SJSA1 (cell line): ENCODE results near the gene ADAM12. TPM values are rescaled to one million over a fixed set of nuclear protein-coding genes. Genes with fewer than 3 reads are reported as not detected.
"Not testable (repeated sequence)": the region's sequence is repeated elsewhere in the genome, so short reads cannot be mapped to it uniquely, and the experiment has no call there.

Source experiments
- DNase-seq, 2 experiments: peaks; one replicate each; pipeline ENCODE4 v3.0.0-alpha.2; 2015 to 2020; ENCODE audit warnings: low spot score in 2 of 2, low read depth in 1 of 2
- H3K27ac ChIP-seq: fragments of 250-450 bp; sonication (Bioruptor Pico); 2 replicates; pipeline ENCODE4 v1.5.1; 2020; ENCODE audit warnings: mild to moderate bottlenecking, moderate library complexity
- H3K27me3 ChIP-seq: fragments of 250-450 bp; sonication (Bioruptor Pico); replicated peaks from 2 replicates; pipeline ENCODE4 v1.5.1; 2020; ENCODE audit warnings: mild to moderate bottlenecking, moderate library complexity
- H3K36me3 ChIP-seq: fragments of 250-450 bp; sonication (Bioruptor Pico); 2 replicates; pipeline ENCODE4 v1.5.1; 2020; ENCODE audit warnings: mild to moderate bottlenecking
- H3K4me1 ChIP-seq: fragments of 250-450 bp; sonication (Bioruptor Pico); replicated peaks from 2 replicates; pipeline ENCODE4 v1.6.1; 2021; ENCODE audit warnings: mild to moderate bottlenecking
- H3K4me3 ChIP-seq: fragments of 250-450 bp; sonication (Bioruptor Pico); 2 replicates; pipeline ENCODE4 v1.5.1; 2020; ENCODE audit warnings: mild to moderate bottlenecking
- H3K9me3 ChIP-seq: fragments of 250-450 bp; sonication (Bioruptor Pico); replicated peaks from 2 replicates; pipeline ENCODE4 v1.5.1; 2020; ENCODE audit warnings: mild to moderate bottlenecking
- total RNA-seq: library from RNA; depleted of rRNA; stranded (reverse); fragments of >200 nt; shearing (Covaris generic); gene quantifications from 2 replicates; pipeline ENCODE4 v1.2.3, GENCODE V29; 2014

The ADAM12 gene
- total RNA-seq, 1 experiment from 2014 or later, result 3.6 TPM

DNA sequence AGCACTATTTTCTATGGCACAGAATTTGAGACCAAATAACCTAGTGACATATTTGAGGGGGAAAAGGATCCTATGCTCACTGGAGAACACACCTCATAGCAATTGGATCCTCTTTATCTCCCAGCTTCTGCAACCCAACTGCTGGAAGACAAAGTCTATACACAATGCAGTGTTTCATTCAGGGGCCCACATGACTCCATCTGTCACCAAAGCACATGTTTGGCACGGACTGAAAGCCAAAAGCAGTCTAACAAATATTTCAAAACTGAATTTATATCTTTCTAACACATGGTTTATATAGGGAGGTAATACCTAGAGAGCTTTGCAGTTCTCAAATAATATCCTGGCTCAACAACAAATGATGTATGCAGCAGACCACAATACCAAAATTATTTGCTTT is 39.2 kb downstream of the ADAM12 start:
- no peaks in the 10 kb centered on the region for H3K27me3 ChIP-seq
- no peak overlapping the region for H3K4me3 ChIP-seq
- no peak for DNase-seq
- no peaks in the 10 kb centered on the region for H3K36me3 ChIP-seq
- H3K9me3 ChIP-seq, result no peaks in the 10 kb centered on the region
- no peak overlapping the region for H3K27ac ChIP-seq
- peaks cover 14% of the 10 kb centered on the region for H3K4me1 ChIP-seq

DNA sequence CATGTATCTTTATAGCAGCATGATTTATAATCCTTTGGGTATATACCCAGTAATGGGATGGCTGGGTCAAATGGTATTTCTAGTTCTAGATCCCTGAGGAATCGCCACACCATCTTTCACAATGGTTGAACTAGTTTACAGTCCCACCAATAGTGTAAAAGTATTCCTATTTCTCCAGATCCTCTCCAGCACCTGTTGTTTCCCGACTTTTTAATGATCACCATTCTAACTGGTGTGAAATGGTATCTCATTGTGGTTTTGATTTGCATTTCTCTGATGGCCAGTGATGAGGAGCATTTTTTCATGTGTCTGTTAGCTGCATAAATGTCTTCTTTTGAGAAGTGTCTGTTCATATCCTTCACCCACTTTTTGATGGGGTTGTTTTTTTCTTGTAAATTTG is 44.8 kb downstream of the ADAM12 start:
- not testable (repeated sequence) for H3K4me3 ChIP-seq, H3K27ac ChIP-seq, H3K9me3 ChIP-seq, DNase-seq, H3K4me1 ChIP-seq, H3K36me3 ChIP-seq, H3K27me3 ChIP-seq

DNA sequence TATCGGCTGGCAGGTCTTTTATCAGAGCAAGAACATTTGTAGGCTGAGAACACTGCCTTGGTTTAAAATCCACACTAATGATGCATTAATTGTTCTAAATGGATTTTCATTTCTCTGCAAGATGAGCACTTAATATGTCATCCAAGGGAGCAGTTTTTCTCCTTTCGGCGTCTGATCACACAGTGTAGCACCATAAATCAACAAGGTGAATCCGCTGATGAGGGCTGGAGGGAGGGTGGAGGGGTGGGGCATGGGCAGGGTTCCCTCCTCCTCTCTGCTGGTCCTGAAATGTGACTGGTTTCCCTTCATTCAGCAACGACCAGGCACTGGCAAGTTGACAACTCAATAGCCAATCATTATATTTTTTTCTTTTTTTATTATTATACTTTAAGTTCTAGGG is 45.6 kb downstream of the ADAM12 start:
- Histone ChIP-seq H3K9me3 (no peaks in the 10 kb centered on the region), H3K27ac (no peak overlapping the region), H3K4me1 (no peaks in the 10 kb centered on the region), H3K36me3 (no peaks in the 10 kb centered on the region), H3K27me3 (no peaks in the 10 kb centered on the region), H3K4me3 (no peak overlapping the region)
- no peak for DNase-seq

DNA sequence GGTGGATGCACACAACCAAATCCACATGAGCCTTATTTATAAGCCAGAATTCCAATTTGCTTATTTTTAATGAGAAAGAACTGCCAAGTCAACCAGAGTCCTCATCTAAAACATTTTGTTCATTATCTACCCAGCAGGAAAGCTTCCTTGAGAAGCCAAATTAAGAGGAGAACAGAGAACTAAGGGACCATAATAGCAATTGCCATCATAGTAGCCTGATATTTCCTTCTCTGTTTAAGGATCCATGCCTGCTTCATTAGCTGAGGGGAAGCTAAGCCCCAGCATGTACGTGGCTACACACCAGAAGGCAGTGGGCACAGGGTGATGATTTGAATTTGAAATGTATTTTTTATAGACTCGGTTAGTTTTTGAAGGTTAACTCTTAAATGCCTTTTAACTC is 46.8 kb downstream of the ADAM12 start:
- no peak for DNase-seq
- Histone ChIP-seq H3K4me1 (no peaks in the 10 kb centered on the region), H3K36me3 (no peaks in the 10 kb centered on the region), H3K4me3 (no peak overlapping the region), H3K27ac (no peak overlapping the region), H3K9me3 (no peaks in the 10 kb centered on the region), H3K27me3 (no peaks in the 10 kb centered on the region)

- Histone ChIP-seq H3K27ac (no peak overlapping the region), H3K36me3 (no peaks in the 10 kb centered on the region), H3K4me1 (no peaks in the 10 kb centered on the region), H3K9me3 (no peaks in the 10 kb centered on the region), H3K27me3 (no peaks in the 10 kb centered on the region), H3K4me3 (no peak overlapping the region)
- DNase-seq, result no peak
These were observed 50.9 kb downstream of the ADAM12 start for GRCh38 chr10:126337251-126337810.

DNA sequence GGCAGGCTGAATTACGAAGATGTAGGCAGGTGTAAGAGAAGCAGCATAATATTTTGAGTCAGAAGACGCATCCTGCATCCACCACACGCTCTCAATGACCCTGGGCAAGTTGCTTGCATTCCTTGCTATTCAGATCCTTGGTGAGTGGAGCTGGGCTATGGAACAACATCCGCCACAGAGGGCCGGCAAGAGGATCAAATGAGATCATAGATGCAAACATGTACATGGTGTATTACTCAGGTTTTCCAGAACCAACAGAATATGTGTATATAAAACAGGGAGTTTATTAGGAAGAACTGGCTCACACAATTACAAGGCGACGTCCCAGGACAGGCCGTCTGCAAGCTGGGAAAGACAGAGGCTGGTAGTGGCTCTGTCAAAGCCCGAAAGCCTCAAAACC is 51.5 kb downstream of the ADAM12 start:
- no peak overlapping the region for H3K27ac ChIP-seq
- H3K4me1 ChIP-seq, result no peaks in the 10 kb centered on the region
- H3K4me3 ChIP-seq, result no peak overlapping the region
- H3K27me3 ChIP-seq, result no peaks in the 10 kb centered on the region
- no peaks in the 10 kb centered on the region for H3K9me3 ChIP-seq
- DNase-seq, result no peak
- no peaks in the 10 kb centered on the region for H3K36me3 ChIP-seq

DNA sequence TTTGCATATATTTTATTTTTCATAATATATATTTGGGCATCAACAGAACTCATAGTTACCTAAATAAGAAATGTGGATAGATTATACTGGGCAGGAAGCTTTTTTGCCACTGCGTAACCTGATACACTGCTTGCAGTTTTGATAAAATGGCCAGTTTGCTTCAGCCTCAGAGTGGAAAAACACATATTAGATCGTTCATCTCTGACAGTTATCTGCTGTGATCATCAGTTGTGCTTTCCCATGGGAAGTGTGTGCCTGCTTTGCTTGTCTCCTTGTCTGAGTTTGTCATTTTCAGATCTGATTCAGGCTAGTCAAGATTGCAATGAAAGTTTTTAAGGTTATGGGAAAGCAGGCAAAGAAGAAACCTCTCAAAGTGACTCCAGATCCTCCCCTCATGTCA is 54.0 kb downstream of the ADAM12 start:
- Histone ChIP-seq H3K4me3 (no peak overlapping the region), H3K27me3 (no peaks in the 10 kb centered on the region), H3K4me1 (no peaks in the 10 kb centered on the region), H3K9me3 (no peaks in the 10 kb centered on the region), H3K27ac (no peak overlapping the region), H3K36me3 (no peaks in the 10 kb centered on the region)
- DNase-seq, result no peak

GRCh38 chr10:126332576-126332975 is 55.7 kb downstream of the ADAM12 start:
- no peak overlapping the region for H3K27ac ChIP-seq
- no peak overlapping the region for H3K4me3 ChIP-seq
- no peak for DNase-seq
- no peaks in the 10 kb centered on the region for H3K9me3 ChIP-seq
- no peaks in the 10 kb centered on the region for H3K36me3 ChIP-seq
- H3K27me3 ChIP-seq, result no peaks in the 10 kb centered on the region
- H3K4me1 ChIP-seq, result no peaks in the 10 kb centered on the region

GRCh38 chr10:126331101-126331500 is 57.2 kb downstream of the ADAM12 start:
- H3K4me3 ChIP-seq, result no peak overlapping the region
- H3K4me1 ChIP-seq, result no peaks in the 10 kb centered on the region
- H3K36me3 ChIP-seq, result no peaks in the 10 kb centered on the region
- H3K27ac ChIP-seq, result no peak overlapping the region
- no peak for DNase-seq
- H3K27me3 ChIP-seq, result no peaks in the 10 kb centered on the region
- no peaks in the 10 kb centered on the region for H3K9me3 ChIP-seq

DNA sequence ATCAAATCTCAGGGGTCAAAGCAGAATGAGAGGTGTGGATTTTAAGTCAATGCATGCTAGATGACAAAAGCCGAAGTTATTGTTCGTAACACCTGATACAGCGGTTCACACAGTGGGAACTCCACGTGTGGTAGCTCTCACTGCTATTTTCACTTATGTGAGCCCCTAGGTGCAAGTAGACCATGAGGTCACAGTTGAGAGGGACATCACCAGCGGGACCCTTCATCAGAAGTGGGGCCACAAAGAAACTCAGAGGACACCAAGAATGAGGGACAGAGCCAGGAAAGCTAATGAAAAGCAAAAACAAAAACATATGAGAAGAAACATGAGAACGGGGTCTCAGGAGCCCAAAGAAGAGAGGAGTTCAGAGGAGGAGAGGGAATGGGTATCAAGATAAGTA is 63.5 kb downstream of the ADAM12 start:
- H3K36me3 ChIP-seq, result no peaks in the 10 kb centered on the region
- no peaks in the 10 kb centered on the region for H3K27me3 ChIP-seq
- DNase-seq, result no peak
- no peak overlapping the region for H3K4me3 ChIP-seq
- H3K4me1 ChIP-seq, result no peaks in the 10 kb centered on the region
- no peak overlapping the region for H3K27ac ChIP-seq
- no peaks in the 10 kb centered on the region for H3K9me3 ChIP-seq

- no peaks in the 10 kb centered on the region; the same call in 1 of the 2 replicates for H3K36me3 ChIP-seq
- no peak overlapping the region for H3K27ac ChIP-seq
- H3K27me3 ChIP-seq, result no peaks in the 10 kb centered on the region
- no peaks in the 10 kb centered on the region for H3K4me1 ChIP-seq
- no peaks in the 10 kb centered on the region; the same call in 1 of the 2 replicates for H3K9me3 ChIP-seq
- no peak overlapping the region for H3K4me3 ChIP-seq
- DNase-seq, result no peak
These were observed 66.8 kb downstream of the ADAM12 start for GRCh38 chr10:126321440-126321839.

GRCh38 chr10:126317751-126318150 is 70.5 kb downstream of the ADAM12 start:
- Histone ChIP-seq H3K27ac (no peak overlapping the region), H3K4me1 (no peaks in the 10 kb centered on the region), H3K27me3 (no peaks in the 10 kb centered on the region), H3K9me3 (no peaks in the 10 kb centered on the region; the same call in 1 of the 2 replicates), H3K4me3 (no peak overlapping the region), H3K36me3 (no peaks in the 10 kb centered on the region; the same call in 1 of the 2 replicates)
- no peak for DNase-seq

GRCh38 chr10:126315494-126316177 is 72.6 kb downstream of the ADAM12 start:
- no peak overlapping the region for H3K27ac ChIP-seq

DNA sequence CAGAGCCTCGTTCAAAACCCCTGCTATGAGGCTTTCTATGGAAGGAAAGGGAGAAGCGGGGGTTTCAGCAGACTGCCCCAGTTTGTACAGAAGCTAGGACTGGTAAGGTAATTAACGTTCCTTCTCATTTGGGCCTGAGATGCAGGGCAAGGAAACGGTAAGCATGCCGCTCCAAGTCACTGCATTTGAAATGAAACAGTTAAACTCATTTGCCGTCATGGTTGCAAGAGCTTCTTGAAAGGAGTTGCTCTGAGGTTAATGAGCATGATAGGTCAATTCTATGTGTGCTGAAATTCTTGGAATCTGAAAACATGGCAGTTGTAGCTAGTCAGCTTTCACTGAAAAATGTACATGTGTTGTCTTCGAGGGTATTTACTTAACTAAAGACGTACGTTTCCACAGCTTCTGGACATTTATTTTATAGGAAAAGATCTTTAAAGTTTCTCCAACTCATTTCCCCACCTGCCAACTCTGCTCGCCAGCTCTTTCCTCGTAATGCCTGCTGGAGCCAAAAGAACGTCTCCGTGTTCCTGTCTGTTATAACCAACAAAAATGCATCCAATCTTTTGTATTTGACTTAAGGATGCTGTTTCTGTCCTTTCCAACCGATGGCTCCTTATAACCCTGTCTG is 73.3 kb downstream of the ADAM12 start:
- Histone ChIP-seq H3K27me3 (no peaks in the 10 kb centered on the region), H3K4me3 (no peak overlapping the region), H3K9me3 (no peaks in the 10 kb centered on the region; the same call in 1 of the 2 replicates), H3K27ac (no peak overlapping the region), H3K4me1 (no peaks in the 10 kb centered on the region), H3K36me3 (no peaks in the 10 kb centered on the region; the same call in 1 of the 2 replicates)
- no peak for DNase-seq

More at GRCh38 chr10:126315494-126316177, 72.6 kb downstream of the ADAM12 start:
- Histone ChIP-seq H3K4me3 (no peak overlapping the region), H3K4me1 (no peaks in the 10 kb centered on the region), H3K9me3 (no peaks in the 10 kb centered on the region; the same call in 1 of the 2 replicates), H3K36me3 (no peaks in the 10 kb centered on the region; the same call in 1 of the 2 replicates), H3K27me3 (no peaks in the 10 kb centered on the region)
- no peak for DNase-seq
